SK-N-SH treated with all-trans-retinoic acid at 6 μM for 48 hours (cell line): ENCODE measurements around the gene ERCC4.

Experiments
- ARNTL ChIP-seq: fragments of 450-650 bp; formaldehyde crosslinking; IDR thresholded peaks from 2 replicates; pipeline ENCODE4 v1.5.0; 2020; ENCODE audit warnings: low read depth, mild to moderate bottlenecking, moderate library complexity, borderline replicate concordance
- BACH2 ChIP-seq: fragments of 250-450 bp; sonication (Bioruptor Pico); IDR thresholded peaks from 2 replicates; pipeline ENCODE4 v1.9.0; 2021; ENCODE audit warnings: mild to moderate bottlenecking, borderline replicate concordance
- CREB5 ChIP-seq: fragments of 250-450 bp; sonication (Bioruptor Pico); IDR thresholded peaks from 2 replicates; pipeline ENCODE4 v1.5.1; 2020; ENCODE audit warnings: low read depth, mild to moderate bottlenecking, moderate library complexity
- CSDC2 ChIP-seq: fragments of 250-450 bp; sonication (Bioruptor Pico); IDR thresholded peaks from 2 replicates; pipeline ENCODE4 v1.5.0; 2020; ENCODE audit warnings: mild to moderate bottlenecking, moderate library complexity
- ISL1 ChIP-seq: fragments of 250-450 bp; sonication (Bioruptor Pico); IDR thresholded peaks from 2 replicates; pipeline ENCODE4 v2.1.2; 2022; ENCODE audit warnings: mild to moderate bottlenecking, moderate library complexity
- OSR1 ChIP-seq: fragments of 250-450 bp; sonication (Bioruptor Pico); IDR thresholded peaks from 2 replicates; pipeline ENCODE4 v1.8.0; 2022; ENCODE audit warnings: moderate library complexity, mild to moderate bottlenecking, inconsistent platforms
- POU6F1 ChIP-seq: fragments of 250-450 bp; sonication (Bioruptor Pico); IDR thresholded peaks from 2 replicates; pipeline ENCODE4 v1.8.0; 2021; ENCODE audit warnings: low read depth, mild to moderate bottlenecking, moderate library complexity, borderline replicate concordance
- RARB ChIP-seq: fragments of 250-450 bp; sonication (Bioruptor Pico); IDR thresholded peaks from 2 replicates; pipeline ENCODE4 v1.8.0; 2021; ENCODE audit warnings: mild to moderate bottlenecking, moderate library complexity
- TCF4 ChIP-seq: fragments of 250-450 bp; sonication (Bioruptor Pico); IDR thresholded peaks from 2 replicates; pipeline ENCODE4 v1.8.0; 2021; ENCODE audit warnings: mild to moderate bottlenecking, moderate library complexity, borderline replicate concordance
- TOX ChIP-seq: fragments of 250-450 bp; sonication (Bioruptor Pico); IDR thresholded peaks from 2 replicates; pipeline ENCODE4 v1.8.0; 2021; ENCODE audit warnings: mild to moderate bottlenecking, moderate library complexity, borderline replicate concordance
- ZFP30 ChIP-seq: fragments of 450-650 bp; formaldehyde crosslinking; IDR thresholded peaks from 2 replicates; pipeline ENCODE4 v1.5.0; 2022; ENCODE audit warnings: mild to moderate bottlenecking, moderate library complexity
- ZNF565 ChIP-seq: fragments of 450-650 bp; formaldehyde crosslinking; conservative IDR thresholded peaks from 2 replicates; pipeline ENCODE4 v1.5.0; 2020; ENCODE audit warnings: low read depth, mild to moderate bottlenecking, moderate library complexity
- TF ChIP-seq, protein P1 (sequence below): fragments of 250-450 bp; sonication (Bioruptor Pico); IDR thresholded peaks from 2 replicates; pipeline ENCODE4 v1.8.0; 2020; ENCODE audit warnings: mild to moderate bottlenecking, moderate library complexity, borderline replicate concordance
- TF ChIP-seq, protein P2 (sequence below): fragments of 250-450 bp; sonication (Bioruptor Pico); IDR thresholded peaks from 2 replicates; pipeline ENCODE4 v1.5.0; 2020; ENCODE audit warnings: mild to moderate bottlenecking, moderate library complexity

GRCh38 chr16:13992322-13992721, 72.4 kb downstream of the ERCC4 start:
- TF ChIP-seq CSDC2 (CRISPR knock-in tag) (no peak), OSR1 (CRISPR knock-in tag) (no peak), ISL1 (CRISPR knock-in tag) (no peak), ZFP30 (CRISPR knock-in tag) (no peak), TCF4 (CRISPR knock-in tag) (no peak), ARNTL (CRISPR knock-in tag) (no peak), ZNF565 (CRISPR knock-in tag) (no peak), RARB (CRISPR knock-in tag) (no peak), CREB5 (CRISPR knock-in tag) (no peak), TOX (no peak), POU6F1 (CRISPR knock-in tag) (no peak), BACH2 (CRISPR knock-in tag) (no peak)
- TF ChIP-seq, protein P1, sequence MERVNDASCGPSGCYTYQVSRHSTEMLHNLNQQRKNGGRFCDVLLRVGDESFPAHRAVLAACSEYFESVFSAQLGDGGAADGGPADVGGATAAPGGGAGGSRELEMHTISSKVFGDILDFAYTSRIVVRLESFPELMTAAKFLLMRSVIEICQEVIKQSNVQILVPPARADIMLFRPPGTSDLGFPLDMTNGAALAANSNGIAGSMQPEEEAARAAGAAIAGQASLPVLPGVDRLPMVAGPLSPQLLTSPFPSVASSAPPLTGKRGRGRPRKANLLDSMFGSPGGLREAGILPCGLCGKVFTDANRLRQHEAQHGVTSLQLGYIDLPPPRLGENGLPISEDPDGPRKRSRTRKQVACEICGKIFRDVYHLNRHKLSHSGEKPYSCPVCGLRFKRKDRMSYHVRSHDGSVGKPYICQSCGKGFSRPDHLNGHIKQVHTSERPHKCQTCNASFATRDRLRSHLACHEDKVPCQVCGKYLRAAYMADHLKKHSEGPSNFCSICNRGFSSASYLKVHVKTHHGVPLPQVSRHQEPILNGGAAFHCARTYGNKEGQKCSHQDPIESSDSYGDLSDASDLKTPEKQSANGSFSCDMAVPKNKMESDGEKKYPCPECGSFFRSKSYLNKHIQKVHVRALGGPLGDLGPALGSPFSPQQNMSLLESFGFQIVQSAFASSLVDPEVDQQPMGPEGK (CRISPR knock-in tag), result no peak
- TF ChIP-seq, protein P2, sequence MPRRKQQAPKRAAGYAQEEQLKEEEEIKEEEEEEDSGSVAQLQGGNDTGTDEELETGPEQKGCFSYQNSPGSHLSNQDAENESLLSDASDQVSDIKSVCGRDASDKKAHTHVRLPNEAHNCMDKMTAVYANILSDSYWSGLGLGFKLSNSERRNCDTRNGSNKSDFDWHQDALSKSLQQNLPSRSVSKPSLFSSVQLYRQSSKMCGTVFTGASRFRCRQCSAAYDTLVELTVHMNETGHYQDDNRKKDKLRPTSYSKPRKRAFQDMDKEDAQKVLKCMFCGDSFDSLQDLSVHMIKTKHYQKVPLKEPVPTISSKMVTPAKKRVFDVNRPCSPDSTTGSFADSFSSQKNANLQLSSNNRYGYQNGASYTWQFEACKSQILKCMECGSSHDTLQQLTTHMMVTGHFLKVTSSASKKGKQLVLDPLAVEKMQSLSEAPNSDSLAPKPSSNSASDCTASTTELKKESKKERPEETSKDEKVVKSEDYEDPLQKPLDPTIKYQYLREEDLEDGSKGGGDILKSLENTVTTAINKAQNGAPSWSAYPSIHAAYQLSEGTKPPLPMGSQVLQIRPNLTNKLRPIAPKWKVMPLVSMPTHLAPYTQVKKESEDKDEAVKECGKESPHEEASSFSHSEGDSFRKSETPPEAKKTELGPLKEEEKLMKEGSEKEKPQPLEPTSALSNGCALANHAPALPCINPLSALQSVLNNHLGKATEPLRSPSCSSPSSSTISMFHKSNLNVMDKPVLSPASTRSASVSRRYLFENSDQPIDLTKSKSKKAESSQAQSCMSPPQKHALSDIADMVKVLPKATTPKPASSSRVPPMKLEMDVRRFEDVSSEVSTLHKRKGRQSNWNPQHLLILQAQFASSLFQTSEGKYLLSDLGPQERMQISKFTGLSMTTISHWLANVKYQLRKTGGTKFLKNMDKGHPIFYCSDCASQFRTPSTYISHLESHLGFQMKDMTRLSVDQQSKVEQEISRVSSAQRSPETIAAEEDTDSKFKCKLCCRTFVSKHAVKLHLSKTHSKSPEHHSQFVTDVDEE (CRISPR knock-in tag), result no peak
